Measurements from ENCODE around the gene IL11.

IL11 gene

GRCh38 chr19:55325172-55325571 is 45.1 kb downstream of the IL11 start, which contains the start of gene TMEM150B:
TSS of gene TMEM150B (minus strand) at chr19:55325341. CDS start at chr19:55321036, 4,305 bp downstream.
- Histone ChIP-seq H3K9me3 (no peaks in the 10 kb centered on the region), H3K36me3 (no peaks in the 10 kb centered on the region), H3K27me3 (no peaks in the 10 kb centered on the region), H3K4me3 (ENCODE audit: low read depth, low read length) (no peak within 1 kb of the TSS), H3K4me1 (no peaks in the 10 kb centered on the region)
- no peak for DNase-seq
- TF ChIP-seq CTCF (IDR thresholded peaks at IDR 0.05; ENCODE audit: low read depth, low read length): no peak

GRCh38 chr19:55324662-55325061 is 45.6 kb downstream of the IL11 start:
- Histone ChIP-seq H3K4me1 (no peaks in the 10 kb centered on the region; the same call in 1 of the 2 replicates), H3K36me3 (no peaks in the 10 kb centered on the region), H3K9me3 (no peaks in the 10 kb centered on the region), H3K27me3 (no peaks in the 10 kb centered on the region), H3K4me3 (ENCODE audit: low read depth, low read length) (no peak overlapping the region)
- no peak for TF ChIP-seq CTCF (IDR thresholded peaks at IDR 0.05; ENCODE audit: low read depth, low read length)
- no peak for DNase-seq

GRCh38 chr19:55322204-55322885 is 47.9 kb downstream of the IL11 start:
- no peak for TF ChIP-seq CTCF (IDR thresholded peaks at IDR 0.05; ENCODE audit: low read depth, low read length)
- Histone ChIP-seq H3K4me1 (no peaks in the 10 kb centered on the region; the same call in 1 of the 2 replicates), H3K4me3 (ENCODE audit: low read depth, low read length) (no peak overlapping the region), H3K27me3 (no peaks in the 10 kb centered on the region), H3K9me3 (no peaks in the 10 kb centered on the region), H3K36me3 (no peaks in the 10 kb centered on the region)
- no peak for DNase-seq

GRCh38 chr19:55321466-55322137 is 48.7 kb downstream of the IL11 start:
- no peak for TF ChIP-seq CTCF (IDR thresholded peaks at IDR 0.05; ENCODE audit: low read depth, low read length)
- H3K9me3 ChIP-seq: no peaks in the 10 kb centered on the region
- H3K4me3 ChIP-seq (ENCODE audit: low read depth, low read length): no peak overlapping the region
- H3K36me3 ChIP-seq: no peaks in the 10 kb centered on the region
- H3K4me1 ChIP-seq: no peaks in the 10 kb centered on the region; the same call in 1 of the 2 replicates
- no peak for DNase-seq
- H3K27me3 ChIP-seq: no peaks in the 10 kb centered on the region

GRCh38 chr19:55320844-55321419 is 49.3 kb downstream of the IL11 start:
- DNase-seq: no peak
- Histone ChIP-seq H3K9me3 (no peaks in the 10 kb centered on the region), H3K4me3 (ENCODE audit: low read depth, low read length) (no peak overlapping the region), H3K27me3 (no peaks in the 10 kb centered on the region), H3K4me1 (no peaks in the 10 kb centered on the region; the same call in 1 of the 2 replicates), H3K36me3 (no peaks in the 10 kb centered on the region)
- no peak for TF ChIP-seq CTCF (IDR thresholded peaks at IDR 0.05; ENCODE audit: low read depth, low read length)
